ENCODE data around the gene BPHL.
"Not testable (repeated sequence)": the region's sequence is repeated elsewhere in the genome, so short reads cannot be mapped to it uniquely, and the experiment has no call there.

Gene BPHL

GRCh38 chr6:3186974-3187382, 68.5 kb downstream of the BPHL start:
- no peak for DNase-seq

- no peak for DNase-seq
Measured at GRCh38 chr6:3188262-3188661, 69.8 kb downstream of the BPHL start.

GRCh38 chr6:3189192-3189591, 70.7 kb downstream of the BPHL start:
- not testable (repeated sequence) for DNase-seq

GRCh38 chr6:3190056-3190455, 71.5 kb downstream of the BPHL start:
- DNase-seq = no peak

GRCh38 chr6:3190779-3191178, 72.3 kb downstream of the BPHL start:
- DNase-seq = no peak

- no peak for DNase-seq
Measured at GRCh38 chr6:3193102-3193849, 74.8 kb downstream of the BPHL start.

GRCh38 chr6:3194535-3195419, 76.3 kb downstream of the BPHL start:
- no peak for DNase-seq

- no peak for DNase-seq
Measured at GRCh38 chr6:3195420-3195694, 76.8 kb downstream of the BPHL start.

- no peak for DNase-seq
Measured at GRCh38 chr6:3195695-3196497, 77.4 kb downstream of the BPHL start.

- DNase-seq = no peak
Measured at GRCh38 chr6:3196770-3197169, 78.3 kb downstream of the BPHL start.

- not testable (repeated sequence) for DNase-seq
Measured at GRCh38 chr6:3197734-3198133, 79.2 kb downstream of the BPHL start.

GRCh38 chr6:3199382-3199781, 80.9 kb downstream of the BPHL start:
- no peak for DNase-seq

GRCh38 chr6:3200682-3201081, 82.2 kb downstream of the BPHL start:
- no peak for DNase-seq

GRCh38 chr6:3201388-3201787, 82.9 kb downstream of the BPHL start:
- no peak for DNase-seq

All from CD4-positive, alpha-beta T cell treated with Interleukin-17A for 1 hour (primary cell).